Ishikawa (cell line): ENCODE data around the gene RNASEH2A.

ENCODE experiments used
- CREB1 ChIP-seq: IDR thresholded peaks from 2 replicates; pipeline ENCODE4 v1.6.1; 2012; ENCODE audit warnings: low read depth
- EGR1 ChIP-seq: IDR thresholded peaks from 2 replicates; pipeline ENCODE4 v1.6.1; 2012

DNA sequence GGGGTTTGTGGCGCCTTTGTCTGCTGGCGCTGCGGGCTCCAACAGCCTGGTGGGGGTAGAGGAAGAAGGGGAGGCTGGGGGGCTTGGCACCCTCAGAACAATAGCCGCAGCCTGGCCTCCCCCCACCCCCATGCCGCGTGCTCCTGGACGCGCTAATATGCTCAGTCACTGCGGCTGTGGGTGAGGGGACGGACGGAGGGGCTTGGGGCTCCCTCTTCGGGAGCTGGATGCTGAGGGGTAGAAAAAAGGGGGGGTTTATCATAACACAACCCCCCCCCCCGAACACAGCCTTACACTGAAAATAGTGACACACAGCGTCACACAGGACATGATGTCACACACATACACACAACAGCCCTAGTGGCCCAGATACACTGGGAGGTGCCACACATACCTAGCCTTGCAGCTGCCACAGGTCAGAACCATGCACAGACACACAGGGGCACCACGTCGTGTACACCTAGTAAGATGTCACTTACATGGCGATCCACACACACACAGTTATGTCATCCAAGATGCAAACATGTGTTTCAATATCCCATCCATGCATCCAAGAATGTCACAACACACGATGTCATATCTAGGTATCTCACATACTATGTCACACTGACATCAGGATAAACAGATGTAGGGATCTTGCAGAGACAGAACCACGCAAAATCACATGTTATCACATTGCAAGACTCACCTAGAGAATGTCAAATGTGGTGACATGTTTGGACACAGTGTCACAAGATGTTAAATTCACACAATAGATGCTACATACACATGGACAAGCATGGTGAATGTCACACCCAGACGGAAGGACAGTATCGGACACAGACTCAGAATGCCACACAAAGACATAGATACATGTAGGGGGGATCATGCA, 32.7 kb downstream of the RNASEH2A start:
- TF ChIP-seq CREB1, result no peak
- no peak for TF ChIP-seq EGR1
